Natural killer cell (primary cell): Measurements from ENCODE around the gene MTMR12. TPM values are rescaled to one million over a fixed set of nuclear protein-coding genes. Genes with fewer than 3 reads are reported as not detected.

Experiments used
- ATAC-seq, 3 donors: fragments of 150-1000 bp in 2 of 3; fragments of 200-7000 bp in 1 of 3; cut with Tn5 transposase; 1 replicate in 1 of 3; 2 replicates in 2 of 3; pipeline ENCODE4 v1.10.0; 2021; ENCODE audit warnings: mild to moderate bottlenecking in 2 of 3, moderate library complexity in 2 of 3
- DNase-seq, 2 donors: peaks; one replicate each; pipeline versions ENCODE4 v3.0.0 to v3.0.0-alpha.2; 2013 to 2021; ENCODE audit warnings: mixed read lengths in 1 of 2
- H3K27ac ChIP-seq: one replicate; pipeline ENCODE4 v1.5.1; 2013; ENCODE audit warnings: mild to moderate bottlenecking, low read length
- H3K27me3 ChIP-seq: one replicate; pipeline ENCODE4 v1.6.1; 2013; ENCODE audit warnings: low read length; ENCODE audit not compliant: control insufficient read depth, insufficient read depth
- H3K36me3 ChIP-seq: one replicate; pipeline ENCODE4 v1.6.1; 2013; ENCODE audit warnings: low read length; ENCODE audit not compliant: control insufficient read depth, insufficient read depth
- H3K4me1 ChIP-seq: one replicate; pipeline ENCODE4 v1.6.1; 2013; ENCODE audit warnings: low read length; ENCODE audit not compliant: control insufficient read depth, insufficient read depth
- H3K4me3 ChIP-seq: one replicate; pipeline ENCODE4 v1.5.1; 2013; ENCODE audit warnings: low read length
- H3K9me3 ChIP-seq: one replicate; pipeline ENCODE4 v1.6.1; 2013; ENCODE audit warnings: low read length; ENCODE audit not compliant: control insufficient read depth, insufficient read depth
- H3K27ac Mint-ChIP-seq, 2 donors: one replicate each; pipeline ENCODE4 v1.8.0; 2022; ENCODE audit warnings: mild to moderate bottlenecking in 2 of 2, mixed read lengths in 2 of 2, moderate library complexity in 1 of 2
- H3K27me3 Mint-ChIP-seq, 2 donors: one replicate each; pipeline ENCODE4 v1.8.0; 2022; ENCODE audit warnings: low read depth in 2 of 2, mixed read lengths in 2 of 2
- H3K36me3 Mint-ChIP-seq: one replicate; pipeline ENCODE4 v1.8.0; 2022; ENCODE audit warnings: mixed read lengths
- H3K4me1 Mint-ChIP-seq, 2 donors: one replicate each; pipeline ENCODE4 v1.8.0; 2022; ENCODE audit warnings: mixed read lengths in 2 of 2
- H3K4me3 Mint-ChIP-seq: one replicate; pipeline ENCODE4 v1.8.0; 2022; ENCODE audit warnings: mild to moderate bottlenecking, moderate library complexity, mixed read lengths
- H3K9me3 Mint-ChIP-seq, 2 donors: one replicate each; pipeline ENCODE4 v1.8.0; 2022; ENCODE audit warnings: mixed read lengths in 2 of 2
- WGBS: methylation state at CpG from one replicate; pipeline ENCODE4 v1.1.7; 2013; ENCODE audit warnings: missing lambda C conversion rate; ENCODE audit not compliant: insufficient coverage; 5-methylcytosine and 5-hydroxymethylcytosine counted together
- intact Hi-C: fragments of 100-400 bp; cut with micrococcal nuclease; formaldehyde crosslinking; loops from one replicate; pipeline ENCODE4 v1.14.2; 2022
- total RNA-seq, 4 donors: library from RNA; stranded (reverse); fragments of 120-200 nt in 1 of 4; gene quantifications; one replicate each; pipeline versions ENCODE4 v1.2.3 to v1.2.4, GENCODE V29; 2013 to 2022
- TF ChIP-seq, protein P1 (sequence below): fragments of 200-600 bp; IDR thresholded peaks from one replicate; pipeline ENCODE4 v1.8.0; 2022; ENCODE audit warnings: antibody characterized with exemption

MTMR12 gene
- total RNA-seq, 3 donors from 2014 or later (not counting 1 experiment from before 2014, with no cell fraction given): 36.9 to 47.7 (median 39.8) TPM

GRCh38 chr5:32339878-32340277, 27.1 kb upstream of the MTMR12 start:
- WGBS: 97% methylated on average over 3 of the region's 4 CpGs
- no peak overlapping the region for H3K27ac ChIP-seq
- Mint-ChIP-seq H3K36me3 (peaks cover 7% of the 10 kb centered on the region), H3K4me1 (no peaks in the 10 kb centered on the region), H3K27me3 (peaks cover 0 to 2% of the 10 kb centered on the region in 2 donors), H3K27ac (no peak overlapping the region), H3K4me3 (no peak overlapping the region), H3K9me3 (peaks cover 2 to 3% of the 10 kb centered on the region in 2 donors)
- no peaks in the 10 kb centered on the region for H3K4me1 ChIP-seq
- H3K4me3 ChIP-seq: no peak overlapping the region
- peaks cover 5% of the 10 kb centered on the region for H3K9me3 ChIP-seq
- no peaks in the 10 kb centered on the region for H3K36me3 ChIP-seq
- intact Hi-C loops: no loop called here
- TF ChIP-seq, protein P1, sequence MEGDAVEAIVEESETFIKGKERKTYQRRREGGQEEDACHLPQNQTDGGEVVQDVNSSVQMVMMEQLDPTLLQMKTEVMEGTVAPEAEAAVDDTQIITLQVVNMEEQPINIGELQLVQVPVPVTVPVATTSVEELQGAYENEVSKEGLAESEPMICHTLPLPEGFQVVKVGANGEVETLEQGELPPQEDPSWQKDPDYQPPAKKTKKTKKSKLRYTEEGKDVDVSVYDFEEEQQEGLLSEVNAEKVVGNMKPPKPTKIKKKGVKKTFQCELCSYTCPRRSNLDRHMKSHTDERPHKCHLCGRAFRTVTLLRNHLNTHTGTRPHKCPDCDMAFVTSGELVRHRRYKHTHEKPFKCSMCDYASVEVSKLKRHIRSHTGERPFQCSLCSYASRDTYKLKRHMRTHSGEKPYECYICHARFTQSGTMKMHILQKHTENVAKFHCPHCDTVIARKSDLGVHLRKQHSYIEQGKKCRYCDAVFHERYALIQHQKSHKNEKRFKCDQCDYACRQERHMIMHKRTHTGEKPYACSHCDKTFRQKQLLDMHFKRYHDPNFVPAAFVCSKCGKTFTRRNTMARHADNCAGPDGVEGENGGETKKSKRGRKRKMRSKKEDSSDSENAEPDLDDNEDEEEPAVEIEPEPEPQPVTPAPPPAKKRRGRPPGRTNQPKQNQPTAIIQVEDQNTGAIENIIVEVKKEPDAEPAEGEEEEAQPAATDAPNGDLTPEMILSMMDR: no peak
- no peaks in the 10 kb centered on the region for H3K27me3 ChIP-seq
- ATAC-seq (no peak), DNase-seq (no peak)

DNA sequence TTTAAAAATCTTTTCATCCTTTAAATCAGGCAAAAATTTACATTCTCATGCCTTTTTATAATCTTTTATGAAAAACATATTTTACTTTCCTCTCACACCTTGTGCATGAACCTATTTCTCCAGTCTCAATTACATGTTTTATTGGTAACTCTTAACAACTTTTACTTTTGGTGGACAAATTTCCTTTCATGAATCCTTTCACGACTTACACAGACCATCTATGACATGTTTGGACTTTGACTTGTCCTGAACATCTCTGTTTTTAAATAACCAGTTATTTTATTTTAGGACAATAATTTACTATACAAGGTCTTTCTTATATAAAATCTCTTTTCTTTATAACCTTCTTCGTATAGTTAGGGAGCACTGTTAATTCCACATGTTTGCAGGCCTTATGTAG, 26.5 kb upstream of the MTMR12 start:
- Histone ChIP-seq H3K4me3 (no peak overlapping the region), H3K4me1 (no peaks in the 10 kb centered on the region), H3K36me3 (no peaks in the 10 kb centered on the region), H3K27ac (no peak overlapping the region), H3K9me3 (peaks cover 5% of the 10 kb centered on the region), H3K27me3 (no peaks in the 10 kb centered on the region)
- no CpG with 5 or more reads among the region's 2 CpGs for WGBS
- DNase-seq: no peak
- TF ChIP-seq, protein P1: no peak
- H3K36me3 Mint-ChIP-seq: peaks cover 7% of the 10 kb centered on the region
- ATAC-seq: no peak
- intact Hi-C loops: no loop called here
- H3K27me3 Mint-ChIP-seq: peaks cover 0 to 2% of the 10 kb centered on the region in 2 donors
- H3K4me1 Mint-ChIP-seq: no peaks in the 10 kb centered on the region
- H3K9me3 Mint-ChIP-seq: peaks cover 2 to 3% of the 10 kb centered on the region in 2 donors
- H3K4me3 Mint-ChIP-seq: no peak overlapping the region
- no peak overlapping the region for H3K27ac Mint-ChIP-seq

DNA sequence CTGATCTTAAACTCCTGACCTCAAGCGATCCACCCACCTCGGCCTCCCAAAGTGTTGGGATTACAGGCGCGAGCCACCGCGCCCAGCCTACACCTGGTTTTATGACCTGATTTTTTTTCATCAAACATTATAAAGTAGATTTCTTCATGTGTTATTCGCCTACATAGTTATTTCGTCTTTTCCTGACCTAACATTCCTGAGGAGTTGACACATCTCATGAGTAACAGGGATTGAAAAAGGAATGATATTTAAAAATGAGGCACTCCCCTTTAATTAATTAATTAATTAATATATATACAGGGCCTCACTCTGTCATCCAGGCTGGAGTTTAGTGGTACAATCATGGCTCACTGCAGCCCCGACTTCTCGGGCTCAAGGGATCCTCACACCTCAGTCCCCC, 20.2 kb upstream of the MTMR12 start:
- ATAC-seq (no peak), DNase-seq (no peak)
- H3K4me1 ChIP-seq: no peaks in the 10 kb centered on the region
- Mint-ChIP-seq H3K27ac (no peak overlapping the region), H3K36me3 (no peaks in the 10 kb centered on the region), H3K4me3 (no peak overlapping the region), H3K9me3 (no peaks in the 10 kb centered on the region), H3K4me1 (peaks cover 0 to 4% of the 10 kb centered on the region in 2 donors), H3K27me3 (no peaks in the 10 kb centered on the region)
- TF ChIP-seq, protein P1: no peak
- no peaks in the 10 kb centered on the region for H3K9me3 ChIP-seq
- no peak overlapping the region for H3K27ac ChIP-seq
- intact Hi-C loops: no loop called here
- no peak overlapping the region for H3K4me3 ChIP-seq
- no peaks in the 10 kb centered on the region for H3K27me3 ChIP-seq
- no peaks in the 10 kb centered on the region for H3K36me3 ChIP-seq
- WGBS: 95% methylated on average over 8 of the region's 10 CpGs

- no peaks in the 10 kb centered on the region for H3K9me3 Mint-ChIP-seq
- Histone ChIP-seq H3K27ac (no peak overlapping the region), H3K27me3 (no peaks in the 10 kb centered on the region), H3K4me3 (no peak overlapping the region), H3K4me1 (no peaks in the 10 kb centered on the region), H3K36me3 (no peaks in the 10 kb centered on the region), H3K9me3 (no peaks in the 10 kb centered on the region)
- H3K27me3 Mint-ChIP-seq: no peaks in the 10 kb centered on the region
- WGBS: no CpG with 5 or more reads among the region's 1 CpG
- intact Hi-C loops: no loop called here
- H3K4me1 Mint-ChIP-seq: peaks cover 0 to 4% of the 10 kb centered on the region in 2 donors
- no peaks in the 10 kb centered on the region for H3K36me3 Mint-ChIP-seq
- no peak overlapping the region for H3K27ac Mint-ChIP-seq
- H3K4me3 Mint-ChIP-seq: no peak overlapping the region
- TF ChIP-seq, protein P1: no peak
- DNase-seq (no peak), ATAC-seq (no peak)
These were observed 19.6 kb upstream of the MTMR12 start for GRCh38 chr5:32332361-32332760.
